IPS DF 6.9 (cell line): ENCODE data around the gene SAMD11.
A peak's percentile ranks its signal among the peaks of the same experiment; 100 is the strongest.

Experiments used
- DNase-seq: peaks from one replicate; pipeline ENCODE4 v3.0.0-alpha.2; 2013; ENCODE audit warnings: low read depth, low spot score
- H3K27ac ChIP-seq: one replicate; pipeline ENCODE4 v1.5.1; 2013; ENCODE audit warnings: low read length, control low read depth
- H3K27me3 ChIP-seq: 2 replicates; pipeline ENCODE4 v1.6.1; 2013; ENCODE audit warnings: mild to moderate bottlenecking, low read length; ENCODE audit not compliant: control insufficient read depth, insufficient read depth
- H3K36me3 ChIP-seq: 2 replicates; pipeline ENCODE4 v1.6.1; 2013; ENCODE audit warnings: low read length; ENCODE audit not compliant: control insufficient read depth, insufficient read depth
- H3K4me1 ChIP-seq: 2 replicates; pipeline ENCODE4 v1.6.1; 2013; ENCODE audit warnings: low read length; ENCODE audit not compliant: control insufficient read depth, insufficient read depth
- H3K4me3 ChIP-seq: 2 replicates; pipeline ENCODE4 v1.5.1; 2013; ENCODE audit warnings: mild to moderate bottlenecking, low read length
- H3K9me3 ChIP-seq: 2 replicates; pipeline ENCODE4 v1.6.1; 2013; ENCODE audit warnings: low read length, inconsistent platforms; ENCODE audit not compliant: control insufficient read depth, insufficient read depth
- WGBS: extraction: QIAGEN DNeasy Blood & Tissue Kit; methylation state at CpG from one replicate; pipeline ENCODE4 v1.1.7; 2013; ENCODE audit warnings: mixed read lengths, missing lambda C conversion rate; ENCODE audit not compliant: insufficient read length, insufficient coverage; 5-methylcytosine and 5-hydroxymethylcytosine counted together

The SAMD11 gene

DNA sequence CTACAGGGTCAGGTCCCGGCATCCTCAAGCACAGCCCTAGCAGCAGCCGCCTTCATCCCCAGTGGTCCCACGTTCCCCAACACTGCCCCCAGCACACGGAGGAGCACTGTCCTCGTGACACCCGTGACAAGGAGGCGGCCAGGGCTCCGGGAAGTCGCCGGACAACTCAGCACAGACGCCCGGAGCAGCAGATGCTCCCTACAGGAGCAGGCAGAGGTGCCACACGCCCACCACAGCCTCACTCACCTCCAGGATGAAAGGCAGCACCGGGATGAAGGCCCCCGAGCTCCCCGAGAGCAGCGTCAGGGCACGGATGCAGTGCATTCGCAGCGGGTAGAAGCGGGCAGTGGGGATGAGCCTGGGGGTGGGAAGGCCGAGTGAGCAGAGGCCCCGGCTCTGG, 27.2 kb downstream of the SAMD11 start:
- Histone ChIP-seq H3K36me3 (peaks cover 64% of the 10 kb centered on the region), H3K27ac (no peak overlapping the region)

DNA sequence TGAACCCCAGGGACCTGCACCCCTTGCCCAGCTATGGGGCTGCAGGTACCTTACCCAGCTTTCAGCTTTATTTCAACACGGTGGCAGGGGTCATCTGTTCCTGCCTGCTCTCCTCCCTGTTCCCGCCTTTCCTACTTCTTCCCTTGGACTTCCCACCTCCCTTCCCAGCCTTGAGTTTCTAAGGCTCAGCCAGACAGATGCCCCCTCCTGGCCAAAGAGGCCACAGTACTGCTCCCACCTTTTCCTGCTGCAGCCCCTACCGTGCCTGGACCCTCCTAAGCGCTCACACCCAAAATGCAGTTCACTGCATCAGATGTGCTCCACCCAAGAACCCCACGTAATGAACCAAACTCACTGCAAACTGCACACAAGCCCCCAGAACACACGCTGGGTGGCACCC, 27.6 kb downstream of the SAMD11 start:
- WGBS: no CpG with 5 or more reads among the region's 6 CpGs
- DNase-seq: no peak
- Histone ChIP-seq H3K27ac (no peak overlapping the region), H3K4me1 (no peaks in the 10 kb centered on the region), H3K9me3 (no peaks in the 10 kb centered on the region), H3K4me3 (no peak overlapping the region), H3K27me3 (no peaks in the 10 kb centered on the region), H3K36me3 (peaks cover 64% of the 10 kb centered on the region)

More for the DNA sequence above, 27.2 kb downstream of the SAMD11 start:
- H3K27me3 ChIP-seq: no peaks in the 10 kb centered on the region
- H3K9me3 ChIP-seq: no peaks in the 10 kb centered on the region
- no peak for DNase-seq
- no peaks in the 10 kb centered on the region for H3K4me1 ChIP-seq
- WGBS: no CpG with 5 or more reads among the region's 23 CpGs
- H3K4me3 ChIP-seq: no peak overlapping the region

DNA sequence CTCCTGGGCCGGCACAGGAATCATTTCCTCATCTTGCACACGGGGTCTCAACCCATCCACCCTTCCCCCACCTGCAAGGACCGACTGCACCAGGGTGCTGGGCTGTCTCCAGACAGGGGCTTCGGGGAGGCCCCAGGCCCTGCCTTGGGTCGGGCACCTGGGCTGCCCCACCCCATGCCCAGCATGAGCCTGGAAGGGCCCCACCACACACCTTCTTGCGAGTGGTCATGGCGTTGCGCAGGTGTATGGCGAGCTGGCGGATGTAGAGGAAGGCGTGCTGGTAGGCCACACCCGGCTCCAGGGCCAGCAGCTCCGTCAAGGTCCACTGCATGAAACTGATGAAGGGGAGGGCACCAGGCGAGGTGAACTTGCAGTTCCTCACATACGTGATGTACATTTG, 28.5 kb downstream of the SAMD11 start:
- Histone ChIP-seq H3K4me1 (no peaks in the 10 kb centered on the region), H3K27me3 (no peaks in the 10 kb centered on the region), H3K4me3 (no peak overlapping the region), H3K9me3 (no peaks in the 10 kb centered on the region), H3K27ac (no peak overlapping the region), H3K36me3 (peaks cover 67% of the 10 kb centered on the region)
- no CpG with 5 or more reads among the region's 15 CpGs for WGBS
- no peak for DNase-seq

DNA sequence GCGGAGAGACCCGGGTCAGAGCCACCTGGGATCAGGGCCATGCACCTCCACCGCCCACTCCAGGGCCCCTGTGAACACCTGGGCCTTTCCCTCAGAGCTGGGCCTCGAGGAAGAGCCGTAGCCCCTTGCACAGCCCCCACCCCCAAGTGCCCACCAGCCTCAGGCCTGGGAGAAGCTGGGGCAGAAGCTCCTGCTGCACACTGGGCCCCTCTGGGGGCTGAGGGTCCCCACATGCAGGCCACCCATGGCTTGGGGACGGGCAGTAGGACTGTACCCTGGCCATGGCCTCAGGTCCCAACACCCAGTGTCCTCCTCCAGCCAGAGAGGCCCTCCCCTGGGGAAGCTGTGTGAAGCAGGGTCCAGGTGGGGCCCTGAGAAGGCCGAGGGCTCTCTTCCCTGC, 28.9 kb downstream of the SAMD11 start:
- Histone ChIP-seq H3K36me3 (peaks cover 66% of the 10 kb centered on the region), H3K27ac (no peak overlapping the region), H3K9me3 (no peaks in the 10 kb centered on the region), H3K4me1 (no peaks in the 10 kb centered on the region), H3K4me3 (no peak overlapping the region), H3K27me3 (no peaks in the 10 kb centered on the region)
- no CpG with 5 or more reads among the region's 7 CpGs for WGBS
- no peak for DNase-seq

DNA sequence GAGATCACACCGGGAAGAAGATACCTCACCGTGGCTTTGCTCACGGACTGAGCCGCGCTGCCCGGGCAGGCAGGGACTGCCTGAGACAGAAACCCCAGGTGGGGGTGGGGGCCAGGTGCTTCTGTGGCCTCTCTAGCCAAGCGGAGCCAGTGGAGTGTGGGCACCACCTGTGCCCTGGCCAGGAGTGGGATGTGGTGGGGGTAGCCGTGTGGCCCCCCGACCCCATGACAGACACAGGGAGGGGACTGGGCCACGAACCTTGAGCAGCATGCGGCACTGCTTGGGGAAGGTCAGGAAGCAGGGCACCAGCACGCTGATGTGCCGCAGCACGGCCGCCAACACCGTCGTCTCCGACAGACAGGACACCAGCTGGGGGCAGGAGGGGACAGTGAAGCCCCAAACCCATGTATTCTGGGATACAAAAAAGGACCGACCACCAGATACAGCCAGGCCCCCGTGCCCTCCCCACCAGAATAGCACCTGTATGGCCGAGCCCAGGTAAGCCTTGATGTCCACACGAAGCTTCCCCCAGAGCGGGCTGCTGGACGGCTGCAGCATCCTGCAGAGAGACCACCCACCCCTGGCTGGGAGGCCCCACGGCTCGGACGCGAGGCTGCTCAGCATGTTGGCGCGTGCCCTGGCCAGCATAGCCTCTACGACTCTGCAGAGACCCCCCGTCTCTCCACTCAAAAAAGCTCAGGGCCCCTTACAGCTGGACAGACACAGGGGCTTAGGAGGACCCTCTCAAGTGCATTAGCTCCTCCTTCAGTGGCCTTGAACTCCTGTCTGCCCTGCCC, 30.0 kb downstream of the SAMD11 start:
- Histone ChIP-seq H3K27ac (no peak overlapping the region), H3K4me1 (no peaks in the 10 kb centered on the region), H3K27me3 (no peaks in the 10 kb centered on the region), H3K4me3 (no peak overlapping the region), H3K9me3 (no peaks in the 10 kb centered on the region), H3K36me3 (peaks cover 56% of the 10 kb centered on the region)
- DNase-seq: no peak
- no CpG with 5 or more reads among the region's 32 CpGs for WGBS

DNA sequence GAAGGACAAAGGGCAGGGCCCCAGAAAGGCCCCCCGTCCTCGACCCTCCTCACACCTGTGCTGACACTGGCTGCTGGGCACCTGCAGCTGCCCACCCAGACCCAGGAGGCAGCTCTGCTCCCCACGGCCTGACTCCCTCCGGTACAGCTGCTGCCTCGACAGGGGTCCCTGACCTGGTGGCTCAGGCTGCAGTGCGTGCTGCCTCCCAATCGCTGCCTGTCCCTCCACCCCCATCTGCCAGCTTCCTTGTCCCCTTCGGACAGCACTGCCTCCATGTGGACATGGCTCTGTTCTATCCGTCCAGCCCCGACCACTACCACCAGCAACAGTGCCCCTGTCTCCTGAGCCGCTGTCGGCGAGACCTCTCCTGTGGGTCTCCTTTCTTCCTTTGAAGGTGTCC, 31.2 kb downstream of the SAMD11 start:
- WGBS: no CpG with 5 or more reads among the region's 13 CpGs
- Histone ChIP-seq H3K9me3 (no peaks in the 10 kb centered on the region), H3K36me3 (peaks cover 52% of the 10 kb centered on the region), H3K4me3 (no peak overlapping the region), H3K27ac (no peak overlapping the region), H3K27me3 (no peaks in the 10 kb centered on the region), H3K4me1 (no peaks in the 10 kb centered on the region)
- DNase-seq: no peak

DNA sequence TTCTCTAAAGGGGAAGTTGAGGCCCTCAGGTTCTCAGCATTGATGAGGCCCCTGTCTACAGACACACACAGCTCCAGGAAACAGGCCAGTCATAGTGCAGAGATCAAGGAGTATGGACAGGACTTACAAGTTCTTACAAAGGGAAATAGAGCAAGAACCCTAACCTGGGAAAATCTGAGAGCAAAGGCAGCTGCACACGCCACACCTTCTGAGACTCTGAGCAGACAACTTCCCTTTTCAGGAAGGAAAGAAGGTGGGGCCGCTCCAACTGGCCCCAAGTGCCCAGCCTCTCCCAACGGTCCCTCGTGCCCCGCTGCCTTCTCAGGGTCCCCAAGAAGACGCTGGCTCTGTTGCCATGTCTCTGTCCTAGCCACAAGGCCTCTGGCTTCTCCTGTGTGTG, 31.8 kb downstream of the SAMD11 start:
- Histone ChIP-seq H3K36me3 (peaks cover 46% of the 10 kb centered on the region), H3K4me3 (no peak overlapping the region), H3K27ac (no peak overlapping the region), H3K9me3 (no peaks in the 10 kb centered on the region), H3K27me3 (no peaks in the 10 kb centered on the region), H3K4me1 (no peaks in the 10 kb centered on the region)
- no CpG with 5 or more reads among the region's 6 CpGs for WGBS
- no peak for DNase-seq

DNA sequence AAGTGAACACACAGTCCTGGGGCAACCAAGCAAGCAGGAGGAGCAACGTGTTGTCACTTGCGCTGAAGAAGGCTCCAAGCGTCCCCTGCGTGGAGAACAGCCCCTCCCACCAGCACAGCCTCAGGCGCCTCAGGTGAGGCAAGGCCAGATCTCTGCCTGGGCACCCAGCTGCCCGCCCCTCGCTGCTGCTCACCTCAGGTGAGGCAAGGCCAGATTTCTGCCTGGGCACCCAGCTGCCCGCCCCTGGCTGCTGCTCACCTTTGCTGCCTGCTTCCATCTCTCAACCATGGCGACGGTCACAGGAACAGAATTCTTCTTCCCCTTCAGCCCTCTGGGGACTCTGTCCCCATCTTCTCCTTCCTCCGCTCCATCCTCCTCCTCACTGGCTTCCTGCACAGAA, 32.9 kb downstream of the SAMD11 start:
- no CpG with 5 or more reads among the region's 11 CpGs for WGBS
- Histone ChIP-seq H3K4me3 (no peak overlapping the region), H3K4me1 (no peaks in the 10 kb centered on the region), H3K27ac (no peak overlapping the region), H3K27me3 (no peaks in the 10 kb centered on the region), H3K9me3 (no peaks in the 10 kb centered on the region), H3K36me3 (peaks cover 41% of the 10 kb centered on the region)
- no peak for DNase-seq

DNA sequence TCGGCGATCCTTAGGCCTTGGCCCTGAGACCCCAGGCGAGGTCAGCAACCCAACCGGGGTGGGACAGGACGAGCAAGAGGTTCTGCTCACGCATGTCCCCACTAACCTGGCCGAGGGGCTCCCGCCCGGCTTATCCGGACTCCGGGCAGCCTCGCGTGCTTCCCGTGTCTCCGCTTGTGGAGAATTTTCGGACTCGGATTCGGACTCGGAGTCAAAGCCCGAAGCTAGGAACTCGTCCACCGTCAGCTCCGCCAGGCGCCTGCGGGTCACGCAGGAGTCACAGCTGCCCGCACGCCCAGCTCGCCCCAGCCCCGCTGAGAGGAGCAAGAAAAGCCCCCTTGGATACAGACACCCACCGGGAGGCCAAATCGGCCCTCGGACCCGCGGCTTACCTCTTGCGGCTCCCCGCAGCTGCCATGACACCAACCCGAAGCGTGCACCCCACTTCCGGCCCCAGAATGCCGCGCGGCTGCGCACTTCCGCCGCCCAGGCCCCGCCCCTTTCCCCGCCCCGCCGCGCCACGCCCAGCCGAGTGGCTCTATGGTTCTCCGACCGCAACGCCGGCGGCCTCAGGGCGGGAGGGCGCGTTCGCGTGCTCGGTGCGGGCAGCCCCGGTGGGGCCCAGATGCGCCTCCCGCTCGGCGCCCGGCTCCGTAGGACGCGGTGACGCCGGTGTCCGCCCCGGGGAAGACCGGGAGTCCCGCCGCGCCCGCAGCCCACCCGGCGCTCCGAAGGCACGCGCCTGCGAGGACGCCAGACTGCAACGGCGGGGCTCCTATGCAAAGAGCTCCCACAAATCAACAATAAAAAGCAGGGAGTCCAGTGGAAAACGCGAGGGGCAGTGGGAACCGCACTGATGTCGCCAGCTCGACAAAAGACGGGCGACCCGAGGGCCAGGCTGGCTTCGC, 35.4 kb downstream of the SAMD11 start, which contains the start of gene NOC2L:
TSS of gene NOC2L (minus strand) at position 434 of the 908 bp plus-strand sequence. CDS start at position 418, 16 bp downstream.
- Histone ChIP-seq H3K27ac (no peak within 1 kb of the TSS), H3K36me3 (peaks cover 35% of the 10 kb centered on the region), H3K27me3 (no peaks in the 10 kb centered on the region), H3K4me1 (no peaks in the 10 kb centered on the region), H3K9me3 (no peaks in the 10 kb centered on the region), H3K4me3 (peak within 1 kb of the TSS; percentile 90)
- DNase-seq: no peak
- no CpG with 5 or more reads among the region's 101 CpGs for WGBS

DNA sequence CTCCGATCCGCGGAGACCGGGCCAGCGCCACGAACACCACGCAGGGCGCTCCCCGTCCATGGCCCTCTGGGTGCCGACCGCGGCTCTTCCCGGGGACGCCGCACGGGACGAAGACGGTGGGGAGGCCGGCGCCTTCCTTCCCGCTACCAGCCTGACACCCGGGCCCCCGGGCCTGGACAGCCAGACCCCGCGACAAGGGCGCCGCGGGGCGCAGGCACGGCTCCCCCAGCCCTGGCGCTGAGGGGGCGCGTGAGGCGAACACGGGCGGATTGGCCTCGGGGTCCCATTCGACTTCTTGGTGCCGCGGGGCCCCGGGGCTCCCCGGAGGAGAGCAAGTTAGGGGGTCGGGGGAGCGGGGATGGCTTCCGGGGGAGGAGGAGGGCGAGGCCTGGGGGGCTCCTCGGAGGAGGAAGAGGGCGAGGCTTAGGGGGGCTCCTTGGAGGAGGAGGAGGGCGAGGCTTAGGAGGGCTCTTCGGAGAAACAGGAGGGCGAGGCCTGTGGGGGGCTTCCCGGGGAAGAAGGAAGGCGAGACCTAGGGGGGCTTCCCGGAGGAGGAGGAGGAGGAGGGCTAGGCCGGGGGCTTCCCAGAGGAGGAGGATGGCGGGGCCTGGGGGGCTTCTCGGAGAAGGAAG, 36.1 kb downstream of the SAMD11 start:
- peak overlapping the region; percentile 64; the same call in 1 of the 2 replicates for H3K4me3 ChIP-seq
- H3K9me3 ChIP-seq: no peaks in the 10 kb centered on the region
- no peak for DNase-seq
- H3K36me3 ChIP-seq: peaks cover 36% of the 10 kb centered on the region
- H3K27me3 ChIP-seq: no peaks in the 10 kb centered on the region
- H3K4me1 ChIP-seq: no peaks in the 10 kb centered on the region
- no peak overlapping the region for H3K27ac ChIP-seq
- no CpG with 5 or more reads among the region's 57 CpGs for WGBS
